GM18526 (cell line): Measurements from ENCODE around the gene HOXD1.

Source experiments
- POLR2A ChIP-seq: IDR thresholded peaks from 3 replicates; pipeline ENCODE4 v1.6.1; 2011; ENCODE audit not compliant: insufficient read length; ENCODE audit errors: extremely low read depth

Gene HOXD1

GRCh38 chr2:176149939-176150583 lies 38.4 kb upstream of the HOXD1 start:
- no peak for TF ChIP-seq POLR2A

GRCh38 chr2:176150584-176151441 lies 37.7 kb upstream of the HOXD1 start:
- TF ChIP-seq POLR2A: no peak

GRCh38 chr2:176151442-176152287 lies 36.8 kb upstream of the HOXD1 start, which contains the start of gene HOXD4:
Gene HOXD4, plus strand, starts transcription at chr2:176151550. Its CDS starts 84 bp downstream, at chr2:176151634.
- TF ChIP-seq POLR2A: no peak

- no peak for TF ChIP-seq POLR2A
Observed at GRCh38 chr2:176152350-176153181, 35.9 kb upstream of the HOXD1 start.

GRCh38 chr2:176154576-176155252 lies 33.8 kb upstream of the HOXD1 start:
- TF ChIP-seq POLR2A: no peak

GRCh38 chr2:176155356-176156044 lies 33.0 kb upstream of the HOXD1 start:
- no peak for TF ChIP-seq POLR2A

- no peak for TF ChIP-seq POLR2A
Observed at GRCh38 chr2:176156301-176156806, 32.1 kb upstream of the HOXD1 start.

- no peak for TF ChIP-seq POLR2A
Observed at GRCh38 chr2:176156807-176157498, 31.5 kb upstream of the HOXD1 start, which contains the start of gene HOXD3. Gene HOXD3, plus strand, starts transcription at chr2:176157307. Its CDS starts 11,808 bp downstream, at chr2:176169115.

GRCh38 chr2:176157499-176158185 lies 30.8 kb upstream of the HOXD1 start:
- no peak for TF ChIP-seq POLR2A

GRCh38 chr2:176158186-176158591 lies 30.3 kb upstream of the HOXD1 start:
- no peak for TF ChIP-seq POLR2A

- TF ChIP-seq POLR2A: no peak
Observed at GRCh38 chr2:176158855-176159662, 29.4 kb upstream of the HOXD1 start.
